Smooth muscle cell (in vitro differentiated cells): ENCODE measurements around the gene ARID1B. TPM values are rescaled to one million over a fixed set of nuclear protein-coding genes. Genes with fewer than 3 reads are reported as not detected.

ENCODE experiments used
- DNase-seq: peaks from one replicate; lab custom pipeline; 2025; ENCODE audit not compliant: unreplicated experiment; lab: John Stamatoyannopoulos, UW
- H2AFZ ChIP-seq: fragments of 200-600 bp; sonication (generic); 2 replicates; pipeline ENCODE4 v1.6.0; 2016; ENCODE audit warnings: antibody characterized with exemption, low read depth, mild to moderate bottlenecking
- H3F3A ChIP-seq: fragments of 200-600 bp; sonication (generic); 2 replicates; pipeline ENCODE4 v1.6.0; 2017; ENCODE audit warnings: antibody characterized with exemption, low read depth
- H3K27ac ChIP-seq: fragments of 200-600 bp; sonication (generic); 2 replicates; pipeline ENCODE4 v1.5.1; 2016; ENCODE audit warnings: low read depth, mild to moderate bottlenecking
- H3K27me3 ChIP-seq: fragments of 200-600 bp; sonication (generic); 2 replicates; pipeline ENCODE4 v1.6.1; 2016; ENCODE audit warnings: low read depth, mild to moderate bottlenecking
- H3K36me3 ChIP-seq: fragments of 200-600 bp; sonication (generic); 2 replicates; pipeline ENCODE4 v1.5.1; 2016; ENCODE audit warnings: low read depth
- H3K4me1 ChIP-seq: fragments of 200-600 bp; sonication (generic); 2 replicates; pipeline ENCODE4 v1.5.1; 2016; ENCODE audit warnings: low read depth
- H3K4me2 ChIP-seq: fragments of 200-600 bp; sonication (generic); 2 replicates; pipeline ENCODE4 v1.6.0; 2016; ENCODE audit warnings: mild to moderate bottlenecking
- H3K4me3 ChIP-seq: fragments of 200-600 bp; sonication (generic); 2 replicates; pipeline ENCODE4 v1.5.1; 2016; ENCODE audit warnings: mild to moderate bottlenecking
- H3K79me2 ChIP-seq: fragments of 200-600 bp; sonication (generic); 2 replicates; pipeline ENCODE4 v1.6.0; 2016; ENCODE audit warnings: low read depth, mild to moderate bottlenecking
- H3K9ac ChIP-seq: fragments of 200-600 bp; sonication (generic); 2 replicates; pipeline ENCODE4 v1.6.0; 2016; ENCODE audit warnings: low read depth
- H3K9me3 ChIP-seq: fragments of 200-600 bp; sonication (generic); replicated peaks from 2 replicates; pipeline ENCODE4 v1.5.1; 2016; ENCODE audit warnings: low read depth
- H4K20me1 ChIP-seq: fragments of 200-600 bp; sonication (generic); 2 replicates; pipeline ENCODE4 v1.6.0; 2016; ENCODE audit warnings: low read depth
- WGBS: methylation state at CpG from one replicate; pipeline ENCODE4 v1.1.7; 2016; ENCODE audit warnings: low lambda C conversion rate; 5-methylcytosine and 5-hydroxymethylcytosine counted together
- polyA plus RNA-seq: library from polyadenylated mRNA; unstranded; fragments of >200 nt; fragmentation: Nextera tagmentation; extraction: Ambion mirVana; gene quantifications from 2 replicates; pipeline ENCODE4 v1.2.1, GENCODE V29; 2016
- total RNA-seq: library from RNA; depleted of rRNA; stranded (reverse); fragments of >200 nt; gene quantifications from 2 replicates; pipeline ENCODE4 v1.2.3, GENCODE V29; 2014
- TF ChIP-seq, protein P1 (sequence below): fragments of 200-600 bp; sonication (generic); IDR thresholded peaks from 2 replicates; pipeline ENCODE4 v1.5.1; 2017; ENCODE audit warnings: borderline replicate concordance, mild to moderate bottlenecking, antibody characterized with exemption; ENCODE audit not compliant: insufficient read depth, poor library complexity, severe bottlenecking

The ARID1B gene
- total and polyA plus RNA-seq, 2 experiments from 2014 or later = 30.1 to 65.4 TPM

DNA sequence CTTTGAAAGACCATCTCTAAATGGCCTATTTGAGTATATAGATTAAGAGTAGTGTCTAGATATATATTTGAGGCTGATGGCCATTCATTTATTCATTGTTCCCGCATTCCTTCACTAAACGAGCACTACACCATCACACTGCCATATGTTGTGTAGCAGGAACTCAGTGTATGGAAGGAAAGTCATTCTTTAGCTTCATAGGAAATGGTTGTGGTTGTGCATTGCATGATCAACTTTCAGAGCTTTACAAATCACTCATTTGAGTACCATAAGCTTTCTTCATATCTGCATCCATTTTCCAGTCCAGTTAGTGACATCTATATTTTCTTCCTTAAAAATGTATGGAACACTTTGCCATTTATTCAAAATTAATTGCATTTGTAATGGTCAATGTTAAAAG, 97.9 kb downstream of the ARID1B start:
- H3K36me3 ChIP-seq = peaks cover 4% of the 10 kb centered on the region
- H3K9me3 ChIP-seq = no peaks in the 10 kb centered on the region
- H3K9ac ChIP-seq = no peak overlapping the region
- H3K27ac ChIP-seq = no peak overlapping the region
- H3K79me2 ChIP-seq = peaks cover 100% of the 10 kb centered on the region
- H4K20me1 ChIP-seq = peaks cover 100% of the 10 kb centered on the region
- H3K27me3 ChIP-seq = no peaks in the 10 kb centered on the region
- no peak for DNase-seq
- H3K4me3 ChIP-seq = no peak overlapping the region
- TF ChIP-seq, protein P1, sequence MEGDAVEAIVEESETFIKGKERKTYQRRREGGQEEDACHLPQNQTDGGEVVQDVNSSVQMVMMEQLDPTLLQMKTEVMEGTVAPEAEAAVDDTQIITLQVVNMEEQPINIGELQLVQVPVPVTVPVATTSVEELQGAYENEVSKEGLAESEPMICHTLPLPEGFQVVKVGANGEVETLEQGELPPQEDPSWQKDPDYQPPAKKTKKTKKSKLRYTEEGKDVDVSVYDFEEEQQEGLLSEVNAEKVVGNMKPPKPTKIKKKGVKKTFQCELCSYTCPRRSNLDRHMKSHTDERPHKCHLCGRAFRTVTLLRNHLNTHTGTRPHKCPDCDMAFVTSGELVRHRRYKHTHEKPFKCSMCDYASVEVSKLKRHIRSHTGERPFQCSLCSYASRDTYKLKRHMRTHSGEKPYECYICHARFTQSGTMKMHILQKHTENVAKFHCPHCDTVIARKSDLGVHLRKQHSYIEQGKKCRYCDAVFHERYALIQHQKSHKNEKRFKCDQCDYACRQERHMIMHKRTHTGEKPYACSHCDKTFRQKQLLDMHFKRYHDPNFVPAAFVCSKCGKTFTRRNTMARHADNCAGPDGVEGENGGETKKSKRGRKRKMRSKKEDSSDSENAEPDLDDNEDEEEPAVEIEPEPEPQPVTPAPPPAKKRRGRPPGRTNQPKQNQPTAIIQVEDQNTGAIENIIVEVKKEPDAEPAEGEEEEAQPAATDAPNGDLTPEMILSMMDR = no peak
- 89% methylated on average over 2 of the region's 2 CpGs for WGBS
- peaks cover 7% of the 10 kb centered on the region for H3K4me1 ChIP-seq
- H2AFZ ChIP-seq = no peak overlapping the region
- H3F3A ChIP-seq = no peaks in the 10 kb centered on the region
- no peak overlapping the region for H3K4me2 ChIP-seq

DNA sequence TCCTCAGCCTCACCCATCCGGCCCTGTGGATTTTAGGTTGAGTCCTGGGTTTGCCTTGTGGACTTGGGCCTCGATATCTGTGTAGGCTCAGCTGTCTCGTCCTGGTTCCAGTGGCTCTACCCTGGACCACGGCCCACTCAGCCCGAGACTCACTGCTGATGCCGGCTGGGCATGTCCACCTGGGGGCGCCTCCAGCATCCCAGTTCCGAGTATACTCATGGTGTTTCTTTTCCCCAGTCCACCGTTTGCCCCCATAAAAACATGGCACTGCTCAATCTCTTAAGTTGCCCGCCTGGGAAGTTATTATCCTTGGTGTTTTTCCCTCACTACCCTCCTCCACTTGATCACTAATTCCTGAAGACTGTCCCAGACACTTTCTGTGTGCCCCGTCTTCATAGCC, 99.1 kb downstream of the ARID1B start:
- peaks cover 4% of the 10 kb centered on the region for H3K36me3 ChIP-seq
- no peaks in the 10 kb centered on the region for H3K4me1 ChIP-seq
- DNase-seq = no peak
- H3K4me2 ChIP-seq = no peak overlapping the region
- H3K27ac ChIP-seq = no peak overlapping the region
- H3K27me3 ChIP-seq = no peaks in the 10 kb centered on the region
- no peak overlapping the region for H3K9ac ChIP-seq
- H3K4me3 ChIP-seq = no peak overlapping the region
- H3K9me3 ChIP-seq = no peaks in the 10 kb centered on the region
- TF ChIP-seq, protein P1 = no peak
- no peaks in the 10 kb centered on the region for H3F3A ChIP-seq
- peaks cover 99% of the 10 kb centered on the region for H3K79me2 ChIP-seq
- peaks cover 100% of the 10 kb centered on the region for H4K20me1 ChIP-seq
- WGBS = 87% methylated on average over 11 of the region's 11 CpGs
- no peak overlapping the region for H2AFZ ChIP-seq

DNA sequence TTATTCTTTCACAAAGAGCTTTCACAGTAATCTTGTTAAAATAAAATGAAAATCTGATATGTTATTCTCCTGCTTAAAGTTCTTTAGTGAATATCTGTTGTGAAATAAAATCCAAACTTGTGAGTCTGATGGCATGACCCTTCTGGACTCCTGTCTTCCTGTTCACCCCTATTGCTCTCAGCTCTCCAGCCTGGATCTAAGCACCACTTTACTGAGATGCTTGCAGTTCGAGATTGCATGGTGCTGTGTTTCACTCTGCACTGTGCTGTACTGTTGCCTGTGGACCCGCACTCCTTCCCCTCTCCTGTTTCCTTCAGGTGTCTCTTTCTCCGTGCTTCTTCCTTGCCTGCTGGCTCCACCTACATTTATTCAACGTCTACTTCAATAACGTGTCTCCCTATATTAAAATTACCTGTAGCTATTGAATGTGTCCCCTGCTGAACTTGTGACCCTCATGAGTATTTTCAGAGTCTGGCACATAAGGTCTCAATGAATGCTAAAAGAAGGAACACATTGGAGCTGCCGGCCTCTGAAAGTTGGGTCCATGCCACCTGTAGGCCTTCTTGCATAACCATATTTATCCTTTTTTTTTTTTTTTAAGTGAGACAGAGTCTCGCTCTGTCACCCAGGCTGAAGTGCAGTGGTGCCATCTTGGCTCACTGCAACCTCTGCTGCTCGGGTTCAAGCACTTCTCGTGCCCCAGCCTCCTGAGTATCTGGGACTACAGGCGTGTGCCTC, 100.1 kb downstream of the ARID1B start:
- peaks cover 99% of the 10 kb centered on the region for H3K79me2 ChIP-seq
- H4K20me1 ChIP-seq = peaks cover 100% of the 10 kb centered on the region
- 98% methylated on average over 10 of the region's 10 CpGs for WGBS

More for the DNA sequence above, 100.1 kb downstream of the ARID1B start:
- Histone ChIP-seq H3K9ac (no peak overlapping the region), H3K4me2 (no peak overlapping the region), H3K4me3 (no peak overlapping the region), H3F3A (no peaks in the 10 kb centered on the region), H3K27ac (no peak overlapping the region), H3K9me3 (no peaks in the 10 kb centered on the region), H2AFZ (no peak overlapping the region), H3K27me3 (no peaks in the 10 kb centered on the region), H3K4me1 (no peaks in the 10 kb centered on the region), H3K36me3 (peaks cover 4% of the 10 kb centered on the region)
- DNase-seq = no peak
- TF ChIP-seq, protein P1 = no peak
